ENCODE results near the gene PPP1R2C. TPM values are rescaled to one million over a fixed set of nuclear protein-coding genes. Genes with fewer than 3 reads are reported as not detected.

The PPP1R2C gene
- total and polyA plus RNA-seq, 2 of the 4 experiments (the other 2 are of a cell fraction): not detected

- Histone ChIP-seq H2BK20ac (ENCODE audit: low read depth, low read length) (no peak overlapping the region), H4K8ac (ENCODE audit: low read depth in 2 of 2, low read length in 2 of 2) (no peak overlapping the region), H3K18ac (ENCODE audit: low read depth, low read length) (no peak overlapping the region), H4K91ac (ENCODE audit: insufficient read depth, low read depth, low read length) (no peak overlapping the region), H3K23ac (ENCODE audit: low read depth, low read length) (no peak overlapping the region), H2BK120ac (ENCODE audit: low read depth, low read length) (no peak overlapping the region), H3K4me2 (ENCODE audit: low read depth, low read length) (no peak overlapping the region), H4K5ac (ENCODE audit: low read depth, low read length) (no peak overlapping the region), H3K14ac (replicated peaks; ENCODE audit: low read depth, low read length) (no peak overlapping the region), H2BK15ac (ENCODE audit: low read depth, low read length) (no peak overlapping the region), H2AK9ac (replicated peaks; ENCODE audit: low read depth, low read length, poor library complexity) (no peak overlapping the region), H4K20me1 (ENCODE audit: insufficient read depth, low read length) (no peaks in the 10 kb centered on the region), H2BK5ac (ENCODE audit: low read depth, low read length, poor library complexity, severe bottlenecking) (no peak overlapping the region), H3K36me3 (ENCODE audit: control insufficient read depth, insufficient read depth, low read length) (no peaks in the 10 kb centered on the region), H3K4me1 (ENCODE audit: control insufficient read depth, insufficient read depth, low read length) (no peaks in the 10 kb centered on the region), H3K4me3 (ENCODE audit: insufficient read depth, low read depth, low read length) (no peak overlapping the region), H3K9me3 (ENCODE audit: control insufficient read depth, insufficient read depth, low read length) (no peaks in the 10 kb centered on the region), H3K27me3 (ENCODE audit: control insufficient read depth, insufficient read depth, low read length) (no peaks in the 10 kb centered on the region), H3K9me1 (ENCODE audit: insufficient read depth, low read length) (no peaks in the 10 kb centered on the region), H3K56ac (ENCODE audit: extremely low read depth, insufficient read depth, low read length) (no peak overlapping the region), H2AK5ac (ENCODE audit: low read depth, low read length) (no peak overlapping the region), H3K27ac (ENCODE audit: insufficient read depth, low read length) (no peak overlapping the region), H3K4ac (ENCODE audit: low read depth, low read length) (no peak overlapping the region), H3K79me1 (ENCODE audit: low read depth in 1 of 2, low read length in 2 of 2) (no peaks in the 10 kb centered on the region), H2AFZ (replicated peaks; ENCODE audit: low read length, poor library complexity) (no peak overlapping the region), H3K9ac (ENCODE audit: low read depth, low read length) (no peak overlapping the region)
- TF ChIP-seq RAD21 (IDR thresholded peaks at IDR 0.05; ENCODE audit: low read length): no peak
- TF ChIP-seq SMC3 (IDR thresholded peaks at IDR 0.05; ENCODE audit: low read depth, low read length): no peak
- no peak for TF ChIP-seq MXI1 (IDR thresholded peaks at IDR 0.05; ENCODE audit: borderline replicate concordance, low read depth, low read length)
- TF ChIP-seq RFX5 (IDR thresholded peaks at IDR 0.05; ENCODE audit: low read depth, low read length): no peak
- TF ChIP-seq MAZ (IDR thresholded peaks at IDR 0.05; ENCODE audit: borderline replicate concordance, low read depth, low read length): no peak
- TF ChIP-seq RCOR1 (IDR thresholded peaks at IDR 0.05; ENCODE audit: insufficient replicate concordance, low read length): no peak
- no peak for TF ChIP-seq MAFK (IDR thresholded peaks at IDR 0.05; ENCODE audit: low read depth, low read length)
- no peak for TF ChIP-seq BHLHE40 (IDR thresholded peaks at IDR 0.05; ENCODE audit: low read depth, low read length)
- TF ChIP-seq POLR2A (IDR thresholded peaks at IDR 0.05; ENCODE audit: low read depth, low read length): no peak
- TF ChIP-seq CTCF (conservative IDR thresholded peaks at IDR 0.05; ENCODE audit: low read depth, low read length): no peak
- TF ChIP-seq CHD1 (IDR thresholded peaks at IDR 0.05; ENCODE audit: low read depth, low read length): no peak
- no peak for TF ChIP-seq NFE2L2 (IDR thresholded peaks at IDR 0.05; ENCODE audit: low read depth, low read length)
- TF ChIP-seq ELK1 (IDR thresholded peaks at IDR 0.05; ENCODE audit: borderline replicate concordance, low read depth, low read length): no peak
- no TSS peak for BruUV-seq (replicated peaks)
- no CpG with 5 or more reads among the region's 2 CpGs for WGBS, 2 experiments (ENCODE audit: extremely low coverage in 2 of 2, insufficient read length in 1 of 2)
- intact Hi-C loops (cut with micrococcal nuclease) (no loop called here), in situ Hi-C loops (cut with MboI; ENCODE audit: low sequenced_read_pairs) (no loop called here), dilution Hi-C loops (cut with HindIII; ENCODE audit: low sequenced_read_pairs, unreplicated experiment) (no loop called here)
- POLR2A ChIA-PET (ENCODE audit: unreplicated experiment): no interaction called here
- CTCF ChIA-PET: no interaction called here
- DNase-seq (no peak), ATAC-seq (ENCODE audit: low read depth) (no peak)
These were observed 6.2 kb downstream of the PPP1R2C start for GRCh38 chrX:42771506-42772335.
